ENCODE data around the gene MOSPD3. TPM values are rescaled to one million over a fixed set of nuclear protein-coding genes. Genes with fewer than 3 reads are reported as not detected.

MOSPD3 gene
- total RNA-seq, 1 experiment from 2014 or later: 9.4 TPM

DNA sequence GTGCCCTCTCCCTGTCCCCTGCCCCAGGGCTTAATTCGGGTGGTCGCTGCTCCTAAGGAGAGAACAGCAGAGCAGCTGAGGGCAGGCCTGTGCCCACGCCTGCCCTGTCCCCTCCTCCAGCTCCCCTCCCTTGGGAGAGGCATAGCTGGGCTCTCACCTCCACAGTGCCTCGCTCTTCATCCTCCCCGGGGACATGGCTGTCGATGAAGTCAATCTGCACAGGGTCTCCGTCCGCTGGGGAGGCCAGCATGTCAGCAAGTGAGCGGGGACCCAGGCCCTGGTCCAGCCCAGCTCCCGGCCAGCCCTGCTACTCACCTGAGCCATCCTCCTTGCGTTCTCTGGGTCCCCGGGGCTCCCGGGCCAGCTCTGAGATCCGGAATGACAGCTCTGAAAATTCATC, 34.8 kb upstream of the MOSPD3 start:
- BruUV-seq (replicated peaks): no TSS peak
- Histone ChIP-seq H3K9me3 (ENCODE audit: low read length) (no peaks in the 10 kb centered on the region), H3K27me3 (ENCODE audit: low read length) (no peaks in the 10 kb centered on the region), H3K4me1 (ENCODE audit: insufficient read depth, low read length) (no peaks in the 10 kb centered on the region), H3K4me3 (ENCODE audit: low read length) (no peak overlapping the region), H3K27ac (ENCODE audit: low read length) (no peak overlapping the region), H2AFZ (ENCODE audit: low read length) (no peak overlapping the region), H4K20me1 (ENCODE audit: low read length) (no peaks in the 10 kb centered on the region), H3K9ac (ENCODE audit: low read length) (no peak overlapping the region), H3K9me2 (replicated peaks; ENCODE audit: low read length) (no peaks in the 10 kb centered on the region), H3F3A (ENCODE audit: low read length, unreplicated experiment) (no peaks in the 10 kb centered on the region), H3K79me2 (ENCODE audit: low read length) (no peaks in the 10 kb centered on the region), H3K36me3 (ENCODE audit: low read depth, low read length) (peaks cover 14% of the 10 kb centered on the region; the same call in 1 of the 2 replicates), H3K4me2 (ENCODE audit: low read length) (no peak overlapping the region)
- intact Hi-C loops (cut with micrococcal nuclease): no loop called here
- ATAC-seq (no peak), DNase-seq (no peak)
- TF ChIP-seq EZH2 (IDR thresholded peaks at IDR 0.05; ENCODE audit: low read length, unreplicated experiment): no peak
- TF ChIP-seq, protein P1, sequence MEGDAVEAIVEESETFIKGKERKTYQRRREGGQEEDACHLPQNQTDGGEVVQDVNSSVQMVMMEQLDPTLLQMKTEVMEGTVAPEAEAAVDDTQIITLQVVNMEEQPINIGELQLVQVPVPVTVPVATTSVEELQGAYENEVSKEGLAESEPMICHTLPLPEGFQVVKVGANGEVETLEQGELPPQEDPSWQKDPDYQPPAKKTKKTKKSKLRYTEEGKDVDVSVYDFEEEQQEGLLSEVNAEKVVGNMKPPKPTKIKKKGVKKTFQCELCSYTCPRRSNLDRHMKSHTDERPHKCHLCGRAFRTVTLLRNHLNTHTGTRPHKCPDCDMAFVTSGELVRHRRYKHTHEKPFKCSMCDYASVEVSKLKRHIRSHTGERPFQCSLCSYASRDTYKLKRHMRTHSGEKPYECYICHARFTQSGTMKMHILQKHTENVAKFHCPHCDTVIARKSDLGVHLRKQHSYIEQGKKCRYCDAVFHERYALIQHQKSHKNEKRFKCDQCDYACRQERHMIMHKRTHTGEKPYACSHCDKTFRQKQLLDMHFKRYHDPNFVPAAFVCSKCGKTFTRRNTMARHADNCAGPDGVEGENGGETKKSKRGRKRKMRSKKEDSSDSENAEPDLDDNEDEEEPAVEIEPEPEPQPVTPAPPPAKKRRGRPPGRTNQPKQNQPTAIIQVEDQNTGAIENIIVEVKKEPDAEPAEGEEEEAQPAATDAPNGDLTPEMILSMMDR (conservative IDR thresholded peaks at IDR 0.05; ENCODE audit: low read depth, low read length): no peak
- TF ChIP-seq EZH2phosphoT487 (IDR thresholded peaks at IDR 0.05; ENCODE audit: borderline replicate concordance, low read length): no peak
- ChIA-PET CTCF (no interaction called here), POLR2A (ENCODE audit: unreplicated experiment) (no interaction called here)

DNA sequence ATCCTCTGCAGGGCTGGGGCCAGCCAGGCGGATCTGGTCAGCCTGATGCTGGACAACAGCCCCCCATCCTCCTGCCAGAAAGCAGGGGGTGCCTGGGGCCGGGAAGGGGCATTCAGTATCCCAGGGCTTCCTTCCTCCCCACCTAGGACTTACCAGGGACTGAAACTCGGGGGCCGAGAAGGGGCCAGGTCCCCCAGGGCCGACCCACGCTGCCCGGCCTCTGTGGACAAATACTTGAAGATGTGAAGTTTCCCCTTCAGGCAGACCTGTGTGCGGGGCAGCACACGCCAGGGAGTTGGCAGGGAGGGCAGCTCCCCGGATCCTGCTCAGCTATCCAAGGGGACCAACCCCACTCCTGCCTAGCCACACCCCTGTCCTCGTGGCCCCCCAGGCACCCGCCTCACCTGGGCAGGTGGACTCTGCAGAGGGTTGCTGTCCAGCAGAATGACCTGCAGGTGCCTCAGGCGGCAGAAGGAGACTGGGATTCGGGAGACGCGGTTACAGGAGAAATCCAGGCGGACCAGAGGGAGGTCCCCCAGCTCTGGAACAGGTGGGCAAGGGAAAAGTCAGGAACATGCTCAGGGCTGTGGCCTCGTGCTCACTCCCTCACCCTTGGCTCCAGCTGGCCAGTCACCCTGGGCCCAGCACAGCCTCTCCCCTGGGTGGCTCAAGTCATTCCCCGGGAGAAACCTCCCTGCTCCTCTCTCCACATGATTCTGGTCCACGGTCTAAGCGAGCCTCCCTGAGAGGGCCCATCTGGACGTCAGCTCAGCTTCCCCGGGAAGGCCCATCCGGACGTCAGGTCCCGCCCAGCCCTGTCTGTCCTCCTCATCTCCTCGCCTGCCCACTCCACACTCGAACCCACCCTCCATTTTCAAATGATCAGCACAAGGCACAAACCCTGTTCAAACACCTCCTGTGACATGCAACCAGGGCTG, 33.8 kb upstream of the MOSPD3 start:
- H4K20me1 ChIP-seq (ENCODE audit: low read length): no peaks in the 10 kb centered on the region
- intact Hi-C loops (cut with micrococcal nuclease): no loop called here
- H3K4me1 ChIP-seq (ENCODE audit: insufficient read depth, low read length): peaks cover 3% of the 10 kb centered on the region
- H3K9me2 ChIP-seq (replicated peaks; ENCODE audit: low read length): no peaks in the 10 kb centered on the region
- ChIA-PET POLR2A (ENCODE audit: unreplicated experiment) (no interaction called here), CTCF (no interaction called here)
- H3K9ac ChIP-seq (ENCODE audit: low read length): no peak overlapping the region
- TF ChIP-seq, protein P1 (conservative IDR thresholded peaks at IDR 0.05; ENCODE audit: low read depth, low read length): no peak
- TF ChIP-seq EZH2 (IDR thresholded peaks at IDR 0.05; ENCODE audit: low read length, unreplicated experiment): no peak
- no peaks in the 10 kb centered on the region for H3F3A ChIP-seq (ENCODE audit: low read length, unreplicated experiment)
- H3K4me2 ChIP-seq (ENCODE audit: low read length): no peak overlapping the region
- no TSS peak for BruUV-seq (replicated peaks)
- peaks cover 14% of the 10 kb centered on the region; the same call in 1 of the 2 replicates for H3K36me3 ChIP-seq (ENCODE audit: low read depth, low read length)
- H3K27ac ChIP-seq (ENCODE audit: low read length): no peak overlapping the region
- no peak overlapping the region for H2AFZ ChIP-seq (ENCODE audit: low read length)
- ATAC-seq (no peak), DNase-seq (no peak)
- peaks cover 5% of the 10 kb centered on the region for H3K79me2 ChIP-seq (ENCODE audit: low read length)
- no peak overlapping the region for H3K4me3 ChIP-seq (ENCODE audit: low read length)
- no peaks in the 10 kb centered on the region for H3K9me3 ChIP-seq (ENCODE audit: low read length)
- H3K27me3 ChIP-seq (ENCODE audit: low read length): no peaks in the 10 kb centered on the region
